Heart left ventricle (tissue), 16 donors: ENCODE results near the gene AGPAT3. TPM values are rescaled to one million over a fixed set of nuclear protein-coding genes. Genes with fewer than 3 reads are reported as not detected.
A peak's percentile ranks its signal among the peaks of the same experiment; 100 is the strongest.

Source experiments
- ATAC-seq, 4 donors: fragments of 200-7000 bp; cut with Tn5 transposase; one replicate each; pipeline ENCODE4 v1.9.1; 2020 to 2022; ENCODE audit warnings: moderate library complexity in 4 of 4, mild to moderate bottlenecking in 3 of 4, moderate number of reproducible peaks in 1 of 4
- DNase-seq, 5 donors: peaks; one replicate each; pipeline ENCODE4 v3.0.0-alpha.2; 2020
- H3K27ac ChIP-seq, 12 donors: fragments of 200-600 bp; sonication (generic) in 4 of 12; one replicate each; pipeline versions ENCODE4 v1.5.0 to v1.8.0; 2016 to 2022; ENCODE audit warnings: mild to moderate bottlenecking in 2 of 12
- H3K27me3 ChIP-seq, 9 donors: fragments of 200-600 bp; sonication (generic) in 2 of 9; one replicate each; pipeline versions ENCODE4 v1.5.1 to v1.8.0; 2016 to 2022; ENCODE audit warnings: mild to moderate bottlenecking in 3 of 9
- H3K36me3 ChIP-seq, 9 donors: fragments of 200-600 bp; sonication (generic) in 2 of 9; one replicate each; pipeline versions ENCODE4 v1.5.0 to v1.8.0; 2018 to 2022; ENCODE audit warnings: mild to moderate bottlenecking in 2 of 9
- H3K4me1 ChIP-seq, 12 donors: fragments of 200-600 bp; sonication (generic) in 4 of 12; one replicate each; pipeline versions ENCODE4 v1.5.0 to v1.8.0; 2016 to 2022; ENCODE audit warnings: mild to moderate bottlenecking in 3 of 12
- H3K4me3 ChIP-seq, 12 donors: fragments of 200-600 bp; sonication (generic) in 4 of 12; one replicate each; pipeline versions ENCODE4 v1.5.0 to v1.8.0; 2017 to 2022; ENCODE audit warnings: mild to moderate bottlenecking in 9 of 12, moderate library complexity in 4 of 12
- H3K9me3 ChIP-seq, 12 donors: fragments of 200-600 bp; sonication (generic) in 4 of 12; one replicate each; pipeline versions ENCODE4 v1.5.0 to v1.8.0; 2016 to 2022; ENCODE audit warnings: mild to moderate bottlenecking in 1 of 12
- CTCF ChIP-seq, 12 donors: fragments of 200-600 bp; sonication (generic) in 4 of 12; IDR thresholded peaks; one replicate each; pipeline versions ENCODE4 v1.5.0 to v1.8.0; 2018 to 2022; ENCODE audit warnings: antibody characterized with exemption in 12 of 12, mild to moderate bottlenecking in 5 of 12
- POLR2A ChIP-seq, 2 donors: fragments of 450-650 bp; IDR thresholded peaks; one replicate each; pipeline ENCODE4 v1.6.1; 2017; ENCODE audit warnings: antibody characterized with exemption in 2 of 2, mild to moderate bottlenecking in 2 of 2, moderate library complexity in 2 of 2
- WGBS, 4 donors: extraction: QIAGEN DNeasy Blood & Tissue Kit in 2 of 4; methylation state at CpG; one replicate each; pipeline versions ENCODE4 v1.1.5 to v1.1.7; 2013 to 2018; 5-methylcytosine and 5-hydroxymethylcytosine counted together
- intact Hi-C, 10 donors: fragments of 100-400 bp; cut with DNase I; formaldehyde crosslinking; loops; one replicate each; pipeline versions ENCODE4 v1.11.1 to v1.14.2; 2022
- polyA plus RNA-seq, 2 donors: library from polyadenylated mRNA; stranded (reverse); fragments of 200-250 nt; gene quantifications; one replicate each; pipeline ENCODE4 v1.2.3, GENCODE V29; 2013
- total RNA-seq, 9 donors: library from RNA; depleted of rRNA in 2 of 9; stranded (reverse); fragments of >200 nt in 2 of 9; fragmentation: NEBNext Ultra II Directional in 3 of 9; extraction: Animal tissue kit (Norgen Biotek cat#: 25700) in 3 of 9; gene quantifications; one replicate each; pipeline versions ENCODE4 v1.1.0 to v1.2.4, GENCODE V29; 2016 to 2023
- donor health status: ischemic (EF 13 %, LVEDD 7.1; RV severe dilation, severe dysfunction).
- donor health status: healthy with polysubstance abuse.
- donor health status: DM: no; HTN: yes; CAD: no.
- donor health status: DM: no; HTN: no; CAD: no.
- donor health status: ischemic (EF 25% LVEDD 6.9; RV normal size, moderate dysfunction).
- donor health status: ischemic (EF 25% LVEDD 5.7; RV mildly dilated, moderate dysfunction).
- donor health status: healthy.
- donor health status: DM: yes; HTN: yes; CAD: no.
- donor health status: ischemic (EF 35%, LVEDD 5.7; RV mildly dilated, moderate dysfunction).
- donor health status: nonischemic (EF 11% LVEDD 7.7; RV severe dilation, severe dysfunction).
- donor health status: DM: yes; HTN: yes; CAD: no.
- donor health status: PGD.
- donor health status: ischemic (EF 29% LVEDD 5.4; RV normal size, mild dysfunction).
- donor health status: nonischemic (EF 23%, LVEDD 6.1; RV moderate dilation, normal function).

AGPAT3 gene
- total and polyA plus RNA-seq, 11 donors, result 26.6 to 86.0 (median 64.5) TPM

- H3K27me3 ChIP-seq, result peaks cover 0 to 32% (median 5%) of the 10 kb centered on the region in 9 donors
- 66 to 68% (median 67%) methylated on average over 22 of the region's 22 CpGs for WGBS, 4 donors
Measured at GRCh38 chr21:43829575-43830119, 35.4 kb upstream of the AGPAT3 start.

GRCh38 chr21:43832158-43832550 is 32.9 kb upstream of the AGPAT3 start:
- ATAC-seq, result no peak
- Histone ChIP-seq H3K9me3 (peaks cover 0 to 6% (median 0%) of the 10 kb centered on the region in 12 donors), H3K27me3 (peaks cover 0 to 25% (median 3%) of the 10 kb centered on the region in 9 donors), H3K4me1 (peaks cover 0 to 13% (median 0%) of the 10 kb centered on the region in 12 donors), H3K36me3 (no peaks in the 10 kb centered on the region), H3K4me3 (no peak overlapping the region), H3K27ac (no peak overlapping the region)
- no peak for TF ChIP-seq CTCF (IDR thresholded peaks at IDR 0.05)
- no peak for TF ChIP-seq POLR2A (IDR thresholded peaks at IDR 0.05)
- peak in 2 of 5 donors; percentile 18 to 25 for DNase-seq
- 93 to 97% (median 94%) methylated on average over 14 of the region's 14 CpGs for WGBS, 4 donors
- intact Hi-C loops, result no loop called here

More at GRCh38 chr21:43829575-43830119, 35.4 kb upstream of the AGPAT3 start:
- no peak overlapping the region for H3K4me3 ChIP-seq
- no peaks in the 10 kb centered on the region for H3K36me3 ChIP-seq
- no peak for ATAC-seq
- peaks cover 0 to 6% (median 0%) of the 10 kb centered on the region in 12 donors for H3K4me1 ChIP-seq
- no peak overlapping the region for H3K27ac ChIP-seq
- peak in 1 of 5 donors; percentile 15 for DNase-seq
- H3K9me3 ChIP-seq, result peaks cover 0 to 6% (median 0%) of the 10 kb centered on the region in 12 donors
- intact Hi-C loops, result no loop called here
- no peak for TF ChIP-seq POLR2A (IDR thresholded peaks at IDR 0.05)
- TF ChIP-seq CTCF (IDR thresholded peaks at IDR 0.05), result no peak

- TF ChIP-seq POLR2A (IDR thresholded peaks at IDR 0.05), result no peak
- no peak for TF ChIP-seq CTCF (IDR thresholded peaks at IDR 0.05)
- Histone ChIP-seq H3K4me1 (peaks cover 0 to 13% (median 0%) of the 10 kb centered on the region in 12 donors), H3K9me3 (peaks cover 0 to 6% (median 0%) of the 10 kb centered on the region in 12 donors), H3K27ac (no peak overlapping the region), H3K27me3 (peaks cover 0 to 22% (median 3%) of the 10 kb centered on the region in 9 donors), H3K36me3 (no peaks in the 10 kb centered on the region), H3K4me3 (no peak overlapping the region)
- intact Hi-C loops, result no loop called here
- ATAC-seq (no peak), DNase-seq (peak in 2 of 5 donors; percentile 15 to 43)
- 80 to 97% (median 87%) methylated on average over 9 to 10 of the region's 10 CpGs for whole genome bisulfite sequencing, 4 donors
Measured at GRCh38 chr21:43832648-43833047, 32.4 kb upstream of the AGPAT3 start.

GRCh38 chr21:43834146-43834905 is 30.7 kb upstream of the AGPAT3 start:
- intact Hi-C loops, result no loop called here
- Histone ChIP-seq H3K27me3 (peaks cover 0 to 17% (median 3%) of the 10 kb centered on the region in 9 donors), H3K27ac (no peak overlapping the region), H3K36me3 (no peaks in the 10 kb centered on the region), H3K4me3 (no peak overlapping the region), H3K4me1 (peaks cover 0 to 13% (median 0%) of the 10 kb centered on the region in 12 donors), H3K9me3 (peaks cover 0 to 6% (median 0%) of the 10 kb centered on the region in 12 donors)
- DNase-seq, result peak in 1 of 5 donors; percentile 23
- TF ChIP-seq CTCF (IDR thresholded peaks at IDR 0.05) (no peak), POLR2A (IDR thresholded peaks at IDR 0.05) (no peak)
- 86 to 94% (median 89%) methylated on average over 16 to 30 of the region's 30 CpGs for WGBS, 4 donors
- peak in 1 of 4 donors; percentile 26 for ATAC-seq
